ENCODE measurements around the gene MYLK4.

GRCh38 chr6:2659381-2659780, 91.3 kb downstream of the MYLK4 start:
- TF ChIP-seq CTCF (IDR thresholded peaks at IDR 0.05; ENCODE audit: low read depth, low read length, poor library complexity, severe bottlenecking) (no peak), EZH2phosphoT487 (IDR thresholded peaks at IDR 0.05; ENCODE audit: borderline replicate concordance, low read length) (no peak)
